GM12892 (cell line): ENCODE measurements around the gene KCNK3.

ENCODE experiments used
- DNase-seq: peaks from one replicate; pipeline ENCODE4 v3.0.0; 2011; ENCODE audit not compliant: insufficient read length
- FAIRE-seq: peaks from 2 replicates; lab custom pipeline; 2011; peaks lifted over from hg19 to GRCh38; lab: Jason Lieb, UNC
- POLR2A ChIP-seq: IDR thresholded peaks from 2 replicates; pipeline ENCODE4 v1.6.1; 2011; ENCODE audit warnings: low read depth, low read length, control low read depth
- POLR2AphosphoS5 ChIP-seq: IDR thresholded peaks from 2 replicates; pipeline ENCODE4 v1.6.1; 2011; ENCODE audit warnings: low read depth, low read length, control low read depth
- TAF1 ChIP-seq: IDR thresholded peaks from 2 replicates; pipeline ENCODE4 v1.6.1; 2011; ENCODE audit warnings: low read depth, mild to moderate bottlenecking, control low read depth, low read length, borderline replicate concordance

The KCNK3 gene

DNA sequence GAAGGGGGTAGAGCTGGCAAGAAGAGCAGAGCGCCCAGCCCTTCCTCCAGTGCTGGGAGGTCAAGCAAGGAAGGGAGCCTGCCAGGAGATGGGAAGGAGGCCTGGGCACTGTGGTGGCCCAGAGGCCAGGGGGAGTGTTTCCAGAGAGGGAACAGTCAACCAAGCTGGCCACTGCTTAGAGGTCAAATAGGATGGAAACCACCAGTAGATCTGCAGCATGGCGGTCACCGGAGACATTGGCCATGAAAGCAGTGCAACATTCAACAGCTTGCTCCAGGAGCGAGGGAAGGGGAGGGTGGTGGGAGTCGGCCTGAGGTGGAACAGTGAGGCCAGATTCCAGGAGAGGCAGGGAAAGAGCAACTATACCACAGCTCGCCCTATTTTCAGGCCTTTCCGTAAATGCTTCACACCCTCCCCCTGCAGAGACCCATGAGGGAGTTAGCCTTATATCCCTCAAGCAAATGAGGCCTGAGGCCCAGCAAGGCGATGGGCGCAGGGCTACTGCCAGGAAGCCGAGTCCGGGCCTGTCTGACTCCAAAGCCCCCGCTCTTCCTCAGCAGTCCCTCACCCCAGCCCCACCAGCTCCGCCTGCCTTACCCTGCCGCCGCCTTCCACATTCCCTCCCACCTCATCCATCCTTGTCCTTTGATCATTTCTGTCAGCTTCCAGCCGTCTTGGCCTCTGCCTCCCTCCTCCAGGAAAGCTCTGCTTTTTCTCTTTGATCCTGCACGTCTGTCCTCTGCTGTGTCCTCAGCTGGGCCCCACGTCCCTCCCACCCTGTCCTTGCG lies 17.0 kb downstream of the KCNK3 start:
- DNase-seq (no peak), FAIRE-seq (no peak)
- TF ChIP-seq POLR2AphosphoS5 (no peak), POLR2A (no peak), TAF1 (no peak)

GRCh38 chr2:26710145-26710544 lies 17.6 kb downstream of the KCNK3 start:
- DNase-seq (no peak), FAIRE-seq (no peak)
- no peak for TF ChIP-seq POLR2AphosphoS5
- no peak for TF ChIP-seq POLR2A
- no peak for TF ChIP-seq TAF1

GRCh38 chr2:26710743-26711456 lies 18.4 kb downstream of the KCNK3 start:
- no peak for DNase-seq
- TF ChIP-seq POLR2A (no peak), POLR2AphosphoS5 (no peak), TAF1 (no peak)
- FAIRE-seq = no peak

- TF ChIP-seq POLR2A (no peak), POLR2AphosphoS5 (no peak), TAF1 (no peak)
- DNase-seq (no peak), FAIRE-seq (no peak)
Observed at GRCh38 chr2:26711457-26712161, 19.1 kb downstream of the KCNK3 start.

DNA sequence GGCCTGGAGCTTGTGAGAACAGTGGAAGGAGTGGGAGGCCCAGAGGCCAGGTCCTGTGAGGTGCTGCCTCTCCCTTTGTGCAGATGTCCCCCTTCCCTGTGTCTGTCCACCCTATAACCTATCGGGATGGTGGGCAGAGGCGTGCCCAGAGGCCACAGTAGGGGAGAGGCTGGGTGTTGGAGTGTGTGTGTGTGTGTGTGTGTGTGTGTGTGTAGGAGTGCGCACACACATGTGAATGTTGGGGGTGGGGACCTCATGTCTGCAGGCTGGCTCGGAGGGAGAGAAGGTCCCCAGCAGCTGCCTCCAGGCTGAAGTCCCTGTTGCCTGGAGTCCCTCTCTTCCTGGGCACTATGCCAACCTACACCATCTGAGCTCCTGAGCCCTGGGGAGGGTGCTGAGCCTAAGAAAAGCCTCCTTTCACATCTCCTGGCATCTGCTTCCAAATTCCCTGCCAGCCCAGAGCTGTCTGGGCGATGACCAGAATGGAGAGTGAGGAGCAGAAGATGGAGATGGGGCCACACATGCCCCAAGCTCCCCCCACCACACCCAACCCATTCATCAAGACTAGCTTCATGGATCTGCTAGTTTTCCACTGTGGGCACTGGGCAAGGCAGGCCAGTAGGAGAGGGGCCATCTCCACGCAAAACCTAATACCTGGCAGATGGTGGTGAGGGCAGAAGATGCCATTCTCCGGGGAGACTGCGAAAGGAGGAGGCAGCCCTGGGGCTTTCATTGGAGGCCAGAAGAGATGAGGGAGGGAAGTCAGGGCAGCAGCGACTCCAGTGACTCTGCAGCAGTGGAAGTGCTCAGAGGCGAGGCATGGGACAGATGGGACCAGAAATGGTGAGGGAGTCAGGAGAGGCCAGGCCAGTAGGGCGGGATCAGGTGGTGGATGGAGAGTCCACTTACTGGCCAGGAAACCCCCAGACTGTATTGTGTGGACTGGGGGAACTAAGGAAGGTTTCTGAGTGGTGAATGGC lies 20.3 kb downstream of the KCNK3 start:
- FAIRE-seq = no peak
- no peak for DNase-seq
- TF ChIP-seq POLR2AphosphoS5 (no peak), POLR2A (no peak), TAF1 (no peak)

DNA sequence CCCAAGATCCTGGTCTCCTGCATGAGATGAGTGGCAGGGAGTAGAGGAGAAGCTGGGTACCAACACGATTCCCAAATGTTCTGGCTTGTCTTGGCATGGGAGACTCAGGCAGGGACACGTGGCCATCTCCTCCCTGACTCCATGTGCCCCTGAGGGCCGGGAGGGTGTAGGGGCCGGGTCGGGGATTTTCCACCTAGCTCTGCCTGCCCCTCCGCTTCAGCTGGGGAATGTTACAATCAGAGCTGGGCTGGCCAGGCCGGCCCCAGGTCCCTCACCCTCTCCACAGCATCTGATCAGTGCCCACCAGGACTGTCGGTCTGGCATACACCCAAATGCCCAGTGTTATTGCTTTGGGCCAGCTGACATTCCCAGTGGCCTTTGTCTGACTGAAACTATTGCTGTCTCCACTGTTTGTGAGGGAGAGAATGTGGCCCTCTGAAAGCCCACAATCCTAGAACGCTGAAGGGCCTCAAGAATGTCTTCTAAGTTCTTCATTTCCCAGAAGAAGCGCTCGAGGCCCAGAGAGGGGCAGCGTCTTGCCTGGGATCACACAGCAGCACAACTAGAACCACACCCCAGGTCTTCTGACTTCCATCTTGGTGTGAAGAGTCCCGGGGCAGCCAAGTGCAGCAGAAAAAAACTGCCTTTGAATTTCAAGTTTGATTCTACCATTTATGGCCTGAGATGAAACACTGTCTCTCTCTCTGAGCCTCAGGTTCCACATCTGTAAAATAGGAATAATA lies 23.2 kb downstream of the KCNK3 start:
- DNase-seq = no peak
- TF ChIP-seq POLR2AphosphoS5 (no peak), TAF1 (no peak), POLR2A (no peak)
- no peak for FAIRE-seq

DNA sequence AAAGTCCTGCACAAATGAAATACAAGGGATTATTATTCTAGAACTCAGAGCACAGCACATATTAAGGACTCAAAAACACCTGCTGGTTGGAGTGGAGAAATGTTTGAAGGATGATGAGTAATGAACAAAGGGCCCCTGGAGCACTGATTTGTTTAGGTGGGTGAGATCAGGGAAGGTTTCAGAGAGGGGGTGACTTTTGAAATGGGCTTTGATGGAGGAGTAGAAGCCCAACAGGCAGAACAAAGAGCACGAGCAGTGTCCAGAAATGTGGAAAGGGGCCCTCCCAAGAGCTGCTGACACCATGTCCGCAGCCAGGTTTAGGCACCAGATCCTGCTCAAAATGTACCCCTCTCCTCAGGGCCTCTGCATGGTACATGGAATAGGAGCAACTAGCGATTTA lies 23.8 kb downstream of the KCNK3 start:
- no peak for FAIRE-seq
- no peak for DNase-seq
- TF ChIP-seq POLR2A (no peak), TAF1 (no peak), POLR2AphosphoS5 (no peak)

DNA sequence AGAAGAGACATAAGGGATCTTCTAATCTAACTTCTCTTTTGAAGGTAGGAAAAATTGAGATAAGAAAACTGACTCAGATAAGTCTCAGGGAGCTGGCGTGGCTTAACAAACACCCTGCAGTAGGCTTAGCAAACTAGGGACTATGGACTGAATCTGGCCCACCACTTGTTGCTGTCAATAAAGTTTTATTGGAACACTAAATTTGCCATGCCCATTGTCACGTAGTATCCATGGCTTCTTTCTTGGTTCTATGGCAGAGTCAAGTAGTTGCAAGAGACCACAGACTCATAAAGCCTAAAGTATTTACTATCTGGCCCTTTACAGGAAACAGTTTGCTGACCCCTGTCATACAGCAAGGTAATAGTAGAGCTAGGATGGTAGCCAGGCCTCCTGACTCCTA lies 24.2 kb downstream of the KCNK3 start:
- no peak for FAIRE-seq
- TF ChIP-seq POLR2AphosphoS5 = no peak
- no peak for TF ChIP-seq TAF1
- TF ChIP-seq POLR2A = no peak
- no peak for DNase-seq

DNA sequence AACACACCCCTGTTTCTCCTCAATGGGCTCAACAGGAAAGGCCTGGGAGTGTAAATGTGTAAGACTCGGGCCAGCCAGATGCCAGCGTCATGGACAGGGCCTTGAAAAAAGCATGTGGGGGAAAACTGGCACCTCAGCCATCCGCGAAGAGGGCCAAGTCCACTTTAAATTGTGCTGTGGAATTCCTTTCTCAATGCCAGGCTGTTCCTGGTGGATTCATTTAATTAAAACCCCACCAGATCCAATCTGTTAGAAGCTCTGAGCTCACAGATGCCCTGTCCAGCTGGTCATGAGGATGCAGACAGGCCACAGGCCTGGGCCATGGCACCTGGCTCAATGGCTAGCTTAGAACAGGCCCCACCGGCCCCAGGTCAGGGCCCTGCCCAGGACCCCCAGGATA lies 24.8 kb downstream of the KCNK3 start:
- no peak for TF ChIP-seq POLR2AphosphoS5
- TF ChIP-seq POLR2A = no peak
- no peak for TF ChIP-seq TAF1

More for the DNA sequence above, 24.8 kb downstream of the KCNK3 start:
- FAIRE-seq (no peak), DNase-seq (no peak)
